Activated T-helper 17 cell treated with anti-CD3 and anti-CD28 coated beads, Interleukin-2, amount 50 U/mL, for 72 hours (primary cell): ENCODE results near the gene IDH3G. TPM values are rescaled to one million over a fixed set of nuclear protein-coding genes. Genes with fewer than 3 reads are reported as not detected.

Source experiments
- total RNA-seq, 2 donors: library from RNA; stranded (reverse); gene quantifications; one replicate each; pipeline ENCODE4 v1.2.3, GENCODE V29; 2022

The IDH3G gene
- total RNA-seq, 2 donors from 2014 or later, result 62.0 to 82.2 TPM

Other genes starting within 250 kb of the IDH3G start
- gene CCNQ, start 195.2 kb downstream of the IDH3G start, total RNA-seq, result 10 to 100 TPM in 1 of 2 donors, 1 to 10 TPM in 1; 9.1 to 26.4 TPM
- under 1 TPM in 1 of 2 donors, not detected in 1; 0.13 TPM for gene DUSP9, start 147.2 kb downstream of the IDH3G start, total RNA-seq
- 10 to 100 TPM in 1 of 2 donors, 1 to 10 TPM in 1; 1.6 to 16.7 TPM for gene PNCK, start 120.6 kb downstream of the IDH3G start, total RNA-seq
- gene SLC6A8, start 106.4 kb downstream of the IDH3G start, total RNA-seq, result 10 to 100 TPM in 1 of 2 donors, 1 to 10 TPM in 1; 1.1 to 26.1 TPM
- gene BCAP31, start 70.0 kb downstream of the IDH3G start, total RNA-seq, result 100 to 1,000 TPM; 115 to 170 TPM
- gene ABCD1, start 69.5 kb downstream of the IDH3G start, total RNA-seq, result 1 to 10 TPM; 6.7 to 9.4 TPM
- 1 to 10 TPM in 1 of 2 donors, under 1 TPM in 1; 0.45 to 7.9 TPM for gene PLXNB3, start 30.1 kb downstream of the IDH3G start, total RNA-seq
- not detected for gene SRPK3, start 13.3 kb downstream of the IDH3G start, total RNA-seq
- 100 to 1,000 TPM; 150 to 152 TPM for gene SSR4, start 293 bp upstream of the IDH3G start, total RNA-seq
- gene PDZD4, start 36.2 kb upstream of the IDH3G start, total RNA-seq, result 1 to 10 TPM; 1.3 to 8.0 TPM
- 1 to 10 TPM; 2.3 to 2.4 TPM for gene L1CAM, start 91.8 kb upstream of the IDH3G start, total RNA-seq
- gene AVPR2, start 110.3 kb upstream of the IDH3G start, total RNA-seq, result under 1 TPM in 1 of 2 donors, not detected in 1; 0.32 TPM
- 100 to 1,000 TPM; 105 to 147 TPM for gene ARHGAP4, start 131.9 kb upstream of the IDH3G start, total RNA-seq
- 100 to 1,000 TPM in 1 of 2 donors, 10 to 100 TPM in 1; 74.7 to 146 TPM for gene NAA10, start 140.7 kb upstream of the IDH3G start, total RNA-seq
- gene RENBP, start 150.3 kb upstream of the IDH3G start, total RNA-seq, result 1 to 10 TPM; 4.7 to 4.9 TPM
- 100 to 1,000 TPM in 1 of 2 donors, 10 to 100 TPM in 1; 85.5 to 134 TPM for gene HCFC1, start 177.4 kb upstream of the IDH3G start, total RNA-seq
- gene TMEM187, start 178.4 kb upstream of the IDH3G start, total RNA-seq, result 1 to 10 TPM; 7.1 to 7.8 TPM
- gene IRAK1, start 225.5 kb upstream of the IDH3G start, total RNA-seq, result 100 to 1,000 TPM; 113 to 224 TPM